Neural cell (in vitro differentiated cells): ENCODE data around the gene CMBL. TPM values are rescaled to one million over a fixed set of nuclear protein-coding genes. Genes with fewer than 3 reads are reported as not detected.

Source experiments
- H2AFZ ChIP-seq: fragments of 200-600, 300-800 bp; sonication (generic), shearing (Covaris generic); 2 replicates; pipeline ENCODE4 v1.6.0; 2014; ENCODE audit warnings: low read depth, mild to moderate bottlenecking, antibody characterized with exemption, low read length, moderate library complexity
- H3F3A ChIP-seq: fragments of 200-600 bp; shearing (Covaris generic); 2 replicates; pipeline ENCODE4 v1.6.1; 2016; ENCODE audit warnings: mild to moderate bottlenecking, moderate library complexity, mixed read lengths, antibody characterized with exemption, low read length; ENCODE audit not compliant: insufficient read depth, poor library complexity, severe bottlenecking
- H3K27ac ChIP-seq: fragments of 200-600, 300-800 bp; sonication (generic), shearing (Covaris generic); 2 replicates; pipeline ENCODE4 v1.5.1; 2014; ENCODE audit warnings: mild to moderate bottlenecking, low read length, moderate library complexity
- H3K27me3 ChIP-seq: fragments of 300-800, 200-600 bp; sonication (generic), shearing (Covaris generic); 2 replicates; pipeline ENCODE4 v1.6.0; 2014; ENCODE audit warnings: mild to moderate bottlenecking, low read depth, low read length, moderate library complexity; ENCODE audit not compliant: insufficient read depth
- H3K36me3 ChIP-seq: fragments of 300-800, 200-600 bp; sonication (generic), shearing (Covaris generic); 2 replicates; pipeline ENCODE4 v1.5.1; 2014; ENCODE audit warnings: mild to moderate bottlenecking, antibody characterized with exemption, low read length, moderate library complexity; ENCODE audit not compliant: insufficient read depth
- H3K4me2 ChIP-seq: fragments of 300-800, 200-600 bp; sonication (generic), shearing (Covaris generic); 2 replicates; pipeline ENCODE4 v1.6.0; 2014; ENCODE audit warnings: mild to moderate bottlenecking, low read length
- H3K4me3 ChIP-seq: fragments of 300-800, 200-600 bp; sonication (generic), shearing (Covaris generic); 2 replicates; pipeline ENCODE4 v1.5.1; 2014; ENCODE audit warnings: mild to moderate bottlenecking, low read length, moderate library complexity
- H3K79me2 ChIP-seq: fragments of 200-600 bp; shearing (Covaris generic); replicated peaks from 2 replicates; pipeline ENCODE4 v1.6.0; 2014; ENCODE audit warnings: mild to moderate bottlenecking, low read length, moderate library complexity; ENCODE audit not compliant: insufficient read depth
- H3K9ac ChIP-seq: fragments of 300-800, 200-600 bp; sonication (generic), shearing (Covaris generic); 2 replicates; pipeline ENCODE4 v1.6.1; 2016; ENCODE audit warnings: mild to moderate bottlenecking, low read length, mixed read lengths
- H3K9me2 ChIP-seq: fragments of 200-600 bp; shearing (Covaris generic); 2 replicates; pipeline ENCODE4 v1.6.1; 2016; ENCODE audit warnings: mild to moderate bottlenecking, low read length, mixed read lengths; ENCODE audit not compliant: insufficient read depth
- H3K9me3 ChIP-seq: fragments of 200-600, 300-800 bp; sonication (generic), shearing (Covaris generic); 2 replicates; pipeline ENCODE4 v1.6.1; 2016; ENCODE audit warnings: mild to moderate bottlenecking, mixed run types, low read length, moderate library complexity, mixed read lengths
- H4K20me1 ChIP-seq: fragments of 200-600 bp; shearing (Covaris generic); 2 replicates; pipeline ENCODE4 v1.6.1; 2016; ENCODE audit warnings: mild to moderate bottlenecking, mixed run types; ENCODE audit not compliant: insufficient read depth
- CTCF ChIP-seq: fragments of 450-650 bp; IDR thresholded peaks from 2 replicates; pipeline ENCODE4 v1.5.1; 2014; ENCODE audit warnings: antibody characterized with exemption, mild to moderate bottlenecking, moderate library complexity; ENCODE audit not compliant: poor library complexity, severe bottlenecking
- EP300 ChIP-seq: fragments of 450-650 bp; conservative IDR thresholded peaks from 2 replicates; pipeline ENCODE4 v1.6.1; 2014; ENCODE audit warnings: antibody characterized with exemption, mild to moderate bottlenecking, moderate library complexity; ENCODE audit not compliant: poor library complexity, severe bottlenecking
- EZH2 ChIP-seq: fragments of 200-600, 300-800 bp; shearing (Covaris generic), sonication (generic); IDR thresholded peaks from 2 replicates; pipeline ENCODE4 v1.6.1; 2014; ENCODE audit warnings: antibody characterized with exemption, low read length, borderline replicate concordance, mild to moderate bottlenecking; ENCODE audit not compliant: insufficient read depth, poor library complexity, severe bottlenecking
- MXI1 ChIP-seq: fragments of 450-650 bp; conservative IDR thresholded peaks from 2 replicates; pipeline ENCODE4 v1.6.1; 2014; ENCODE audit warnings: antibody characterized with exemption, mild to moderate bottlenecking; ENCODE audit not compliant: poor library complexity, severe bottlenecking
- POLR2AphosphoS5 ChIP-seq: IDR thresholded peaks from 2 replicates; pipeline ENCODE4 v1.6.1; 2012
- RAD21 ChIP-seq: fragments of 450-650 bp; conservative IDR thresholded peaks from 2 replicates; pipeline ENCODE4 v1.6.1; 2014; ENCODE audit warnings: antibody characterized with exemption, mild to moderate bottlenecking, moderate library complexity
- SMC3 ChIP-seq: fragments of 450-650 bp; conservative IDR thresholded peaks from 2 replicates; pipeline ENCODE4 v1.6.1; 2014; ENCODE audit warnings: antibody characterized with exemption, mild to moderate bottlenecking, moderate library complexity; ENCODE audit not compliant: poor library complexity
- TAF1 ChIP-seq: IDR thresholded peaks from 2 replicates; pipeline ENCODE4 v1.6.1; 2012; ENCODE audit warnings: low read depth
- polyA plus RNA-seq: library from polyadenylated mRNA; depleted of rRNA; stranded (reverse); fragments of >200 nt; gene quantifications from 2 replicates; pipeline ENCODE4 v1.2.3, GENCODE V29; 2014
- TF ChIP-seq, protein P1 (sequence below): IDR thresholded peaks from 2 replicates; pipeline ENCODE4 v1.6.1; 2012; ENCODE audit warnings: borderline replicate concordance

Gene CMBL
- polyA plus RNA-seq, 1 donor from 2014 or later, result 0.58 TPM

GRCh38 chr5:10277773-10278630 lies 29.7 kb downstream of the CMBL start:
- no peaks in the 10 kb centered on the region for H3F3A ChIP-seq
- no peaks in the 10 kb centered on the region for H3K9me3 ChIP-seq

GRCh38 chr5:10276691-10277090 lies 31.0 kb downstream of the CMBL start:
- Histone ChIP-seq H3K9me2 (no peaks in the 10 kb centered on the region), H4K20me1 (no peaks in the 10 kb centered on the region), H3K27me3 (no peaks in the 10 kb centered on the region), H3K4me2 (no peak overlapping the region), H2AFZ (no peak overlapping the region), H3F3A (no peaks in the 10 kb centered on the region), H3K9me3 (no peaks in the 10 kb centered on the region), H3K27ac (no peak overlapping the region), H3K79me2 (no peaks in the 10 kb centered on the region), H3K9ac (no peak overlapping the region), H3K4me3 (no peak overlapping the region), H3K36me3 (no peaks in the 10 kb centered on the region)
- TF ChIP-seq EZH2 (no peak), POLR2AphosphoS5 (no peak), TAF1 (no peak), CTCF (no peak), EP300 (no peak), MXI1 (no peak), RAD21 (no peak)
- TF ChIP-seq, protein P1, sequence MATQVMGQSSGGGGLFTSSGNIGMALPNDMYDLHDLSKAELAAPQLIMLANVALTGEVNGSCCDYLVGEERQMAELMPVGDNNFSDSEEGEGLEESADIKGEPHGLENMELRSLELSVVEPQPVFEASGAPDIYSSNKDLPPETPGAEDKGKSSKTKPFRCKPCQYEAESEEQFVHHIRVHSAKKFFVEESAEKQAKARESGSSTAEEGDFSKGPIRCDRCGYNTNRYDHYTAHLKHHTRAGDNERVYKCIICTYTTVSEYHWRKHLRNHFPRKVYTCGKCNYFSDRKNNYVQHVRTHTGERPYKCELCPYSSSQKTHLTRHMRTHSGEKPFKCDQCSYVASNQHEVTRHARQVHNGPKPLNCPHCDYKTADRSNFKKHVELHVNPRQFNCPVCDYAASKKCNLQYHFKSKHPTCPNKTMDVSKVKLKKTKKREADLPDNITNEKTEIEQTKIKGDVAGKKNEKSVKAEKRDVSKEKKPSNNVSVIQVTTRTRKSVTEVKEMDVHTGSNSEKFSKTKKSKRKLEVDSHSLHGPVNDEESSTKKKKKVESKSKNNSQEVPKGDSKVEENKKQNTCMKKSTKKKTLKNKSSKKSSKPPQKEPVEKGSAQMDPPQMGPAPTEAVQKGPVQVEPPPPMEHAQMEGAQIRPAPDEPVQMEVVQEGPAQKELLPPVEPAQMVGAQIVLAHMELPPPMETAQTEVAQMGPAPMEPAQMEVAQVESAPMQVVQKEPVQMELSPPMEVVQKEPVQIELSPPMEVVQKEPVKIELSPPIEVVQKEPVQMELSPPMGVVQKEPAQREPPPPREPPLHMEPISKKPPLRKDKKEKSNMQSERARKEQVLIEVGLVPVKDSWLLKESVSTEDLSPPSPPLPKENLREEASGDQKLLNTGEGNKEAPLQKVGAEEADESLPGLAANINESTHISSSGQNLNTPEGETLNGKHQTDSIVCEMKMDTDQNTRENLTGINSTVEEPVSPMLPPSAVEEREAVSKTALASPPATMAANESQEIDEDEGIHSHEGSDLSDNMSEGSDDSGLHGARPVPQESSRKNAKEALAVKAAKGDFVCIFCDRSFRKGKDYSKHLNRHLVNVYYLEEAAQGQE, result no peak

More at GRCh38 chr5:10277773-10278630, 29.7 kb downstream of the CMBL start:
- no peaks in the 10 kb centered on the region for H3K9me2 ChIP-seq
- H3K36me3 ChIP-seq, result no peaks in the 10 kb centered on the region
- H3K4me2 ChIP-seq, result no peak overlapping the region
- TF ChIP-seq CTCF, result no peak
- no peak for TF ChIP-seq EP300
- TF ChIP-seq POLR2AphosphoS5, result no peak
- no peak for TF ChIP-seq MXI1
- TF ChIP-seq, protein P1, result no peak
- no peak for TF ChIP-seq SMC3
- no peak for TF ChIP-seq EZH2
- H3K27me3 ChIP-seq, result no peaks in the 10 kb centered on the region
- H4K20me1 ChIP-seq, result no peaks in the 10 kb centered on the region
- H3K27ac ChIP-seq, result no peak overlapping the region
- no peaks in the 10 kb centered on the region for H3K79me2 ChIP-seq
- H2AFZ ChIP-seq, result no peak overlapping the region
- H3K4me3 ChIP-seq, result no peak overlapping the region
- H3K9ac ChIP-seq, result no peak overlapping the region
